SH-SY5Y (cell line): ENCODE results near the gene LYPD5.

Experiments
- GATA2 ChIP-seq: IDR thresholded peaks from 2 replicates; pipeline ENCODE4 v1.6.1; 2011; ENCODE audit warnings: mild to moderate bottlenecking, low read depth, low read length
- GATA3 ChIP-seq: IDR thresholded peaks from 2 replicates; pipeline ENCODE4 v1.6.1; 2011; ENCODE audit warnings: low read depth, mild to moderate bottlenecking, low read length, moderate library complexity

DNA sequence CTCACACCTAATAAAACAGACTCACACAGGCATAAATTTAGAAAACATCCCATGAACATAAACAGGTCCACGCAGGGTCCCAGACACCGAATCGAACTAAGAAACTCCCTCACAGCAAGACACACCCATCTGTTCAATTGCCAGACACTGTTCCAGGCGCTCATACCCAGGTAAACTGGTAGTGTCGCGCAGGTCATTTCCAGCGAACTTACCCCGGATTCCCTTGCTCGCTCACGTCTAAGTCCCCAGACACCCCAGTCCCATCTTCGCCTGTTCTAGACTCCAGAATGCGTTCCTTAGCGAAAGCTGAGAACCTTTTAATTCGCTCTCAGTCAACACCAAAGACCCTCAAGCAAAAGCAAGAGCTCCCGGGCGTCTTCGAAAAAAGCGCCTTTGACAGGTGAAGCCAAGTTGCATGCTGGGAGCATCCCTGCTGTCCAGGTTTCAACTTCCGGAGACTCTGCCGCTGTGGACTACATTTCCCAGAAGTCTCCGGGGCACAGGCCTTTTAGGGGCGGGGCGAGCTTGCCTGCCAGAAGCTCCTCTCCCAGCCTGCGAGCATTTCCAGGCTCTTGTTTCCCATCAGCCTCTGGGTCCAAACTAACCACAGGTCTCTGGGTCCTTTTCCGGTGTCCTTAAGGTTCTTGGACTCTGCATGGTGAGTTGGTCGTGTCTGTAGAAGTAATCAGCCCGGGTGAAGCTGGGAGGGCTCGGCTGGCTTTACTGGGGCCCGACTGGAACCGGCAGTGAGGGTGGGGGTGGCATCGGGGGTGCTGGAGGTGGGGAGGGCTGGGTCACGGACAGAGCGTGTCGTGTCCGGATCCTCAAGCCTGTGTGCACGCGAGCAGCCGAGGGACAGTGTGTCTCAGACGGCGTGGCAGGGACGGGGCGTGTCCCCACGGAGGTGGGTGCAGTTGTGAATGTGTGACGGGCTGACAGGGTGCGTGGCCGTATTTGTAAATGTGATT is 24.8 kb upstream of the LYPD5 start, which contains the start of gene ZNF283:
- TF ChIP-seq GATA2: no peak
- no peak for TF ChIP-seq GATA3
